ENCODE data around the gene ZNF438.
"Not testable (repeated sequence)": the region's sequence is repeated elsewhere in the genome, so short reads cannot be mapped to it uniquely, and the experiment has no call there.

Gene ZNF438

DNA sequence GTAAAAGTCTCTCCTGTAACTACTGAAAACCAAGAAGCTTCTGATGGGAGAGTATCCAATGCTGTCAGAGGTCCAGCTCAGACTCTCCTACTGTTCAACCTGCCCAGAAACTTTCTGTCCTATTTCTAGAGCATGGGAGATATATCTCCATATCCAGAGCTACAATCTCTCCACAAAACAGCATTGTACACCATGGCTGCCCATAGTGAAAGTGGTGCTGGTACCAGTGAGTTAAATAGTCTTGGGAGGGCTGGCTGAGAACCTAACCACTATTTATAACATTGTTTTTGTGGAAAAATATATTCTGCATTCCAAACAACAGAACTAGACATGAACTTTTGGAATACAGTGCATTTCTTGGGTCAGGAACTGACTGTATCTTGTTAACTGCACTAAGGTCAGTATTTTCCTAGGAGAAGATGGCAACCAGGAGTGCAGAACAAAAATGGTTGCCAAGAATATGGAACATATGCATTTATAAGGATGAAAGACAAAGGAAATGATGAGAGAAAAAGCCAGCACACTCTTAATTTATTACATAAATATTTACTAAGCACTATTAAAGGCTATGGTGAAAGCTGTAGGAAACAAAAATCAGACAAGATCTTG, 91.9 kb downstream of the ZNF438 start:
- DNase-seq (ENCODE audit: low read depth) = no peak

DNA sequence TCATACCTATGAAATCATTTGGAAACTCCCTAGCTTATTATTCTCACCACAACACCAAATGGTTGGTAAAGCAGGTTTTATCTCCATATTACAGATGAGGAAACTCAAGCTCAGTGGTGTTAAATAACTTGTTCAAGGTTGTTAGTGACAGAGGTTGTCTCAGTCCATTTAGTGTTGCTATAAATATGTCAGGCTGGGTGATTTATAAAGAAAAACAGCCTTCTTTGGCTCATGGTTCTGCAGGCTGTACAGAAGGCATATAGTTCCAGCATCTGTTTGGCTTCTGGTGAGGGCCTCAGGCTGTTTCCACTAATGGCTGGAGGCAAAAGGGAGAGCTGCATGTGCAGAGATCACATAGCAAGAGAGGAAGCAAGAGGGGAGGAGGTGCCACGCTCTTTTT, 96.6 kb downstream of the ZNF438 start:
- peak; percentile 20 for DNase-seq (ENCODE audit: low read depth)

DNA sequence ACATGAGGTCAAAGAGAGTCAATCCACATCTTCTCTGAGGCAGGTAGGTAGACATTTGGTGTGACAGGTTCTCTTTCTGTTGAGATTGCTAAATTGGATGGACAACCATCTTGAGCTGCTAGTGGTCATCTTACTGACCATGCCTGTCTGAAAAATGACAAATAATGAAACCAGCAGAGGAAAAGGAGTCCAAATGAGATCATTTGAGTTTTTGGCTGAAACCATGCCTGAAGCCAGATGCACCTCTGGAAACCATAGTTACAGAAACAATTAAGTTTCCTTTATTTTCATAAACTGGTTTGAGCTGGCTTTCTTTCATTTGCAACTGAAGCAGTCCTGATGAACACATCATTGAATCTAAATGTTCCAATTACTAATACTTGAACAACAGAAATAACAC, 100.6 kb downstream of the ZNF438 start:
- no peak for DNase-seq (ENCODE audit: low read depth)

DNA sequence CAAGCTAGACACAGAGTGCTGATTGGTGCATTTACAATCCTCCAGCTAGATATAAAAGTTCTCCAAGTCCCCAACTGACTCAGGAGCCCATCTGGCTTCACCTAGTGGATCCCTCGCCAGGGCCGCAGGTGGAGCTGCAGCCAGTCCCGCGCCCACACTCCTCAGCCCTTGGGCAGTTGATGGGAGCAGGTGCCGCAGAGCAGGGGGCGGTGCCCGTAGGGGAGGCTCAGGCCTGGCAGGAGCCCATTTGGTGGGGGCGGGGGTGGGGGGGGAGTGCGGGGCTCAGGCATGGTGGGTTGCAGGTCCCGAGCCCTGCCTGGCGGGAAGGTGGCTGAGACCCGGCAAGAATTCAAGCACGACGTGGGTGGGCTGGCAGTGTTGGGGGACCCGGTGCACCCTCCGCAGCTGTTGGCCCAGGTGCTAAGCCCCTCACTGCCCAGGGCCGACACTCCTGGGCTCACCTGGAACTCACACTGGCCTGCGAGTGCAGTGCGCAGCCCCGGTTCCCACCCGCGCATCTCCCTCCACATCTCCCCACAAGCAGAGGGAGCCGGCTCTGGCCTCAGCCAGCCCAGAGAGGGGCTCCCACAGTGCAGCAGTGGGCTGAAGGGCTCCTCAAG, 101.7 kb downstream of the ZNF438 start:
- DNase-seq (ENCODE audit: low read depth) = no peak

DNA sequence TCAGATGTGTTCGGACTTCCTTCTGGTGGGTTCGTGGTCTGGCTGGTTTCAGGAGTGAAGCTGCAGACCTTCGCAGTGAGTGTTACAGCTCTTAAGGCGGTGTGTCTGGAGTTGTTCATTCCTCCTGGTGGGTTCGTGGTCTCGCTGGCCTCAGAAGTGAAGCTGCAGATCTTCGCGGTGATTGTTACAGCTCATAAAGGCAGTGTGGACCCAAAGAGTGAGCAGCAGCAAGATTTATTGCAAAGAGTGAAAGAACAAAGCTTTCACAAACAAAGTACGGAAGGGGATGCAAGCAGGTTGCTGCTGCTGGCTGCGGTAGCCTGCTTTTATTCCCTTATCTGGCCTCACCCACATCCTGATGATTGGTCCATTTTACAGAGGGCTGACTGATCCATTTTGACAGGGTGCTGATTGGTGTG, 102.3 kb downstream of the ZNF438 start:
- not testable (repeated sequence) for DNase-seq (ENCODE audit: low read depth)

DNA sequence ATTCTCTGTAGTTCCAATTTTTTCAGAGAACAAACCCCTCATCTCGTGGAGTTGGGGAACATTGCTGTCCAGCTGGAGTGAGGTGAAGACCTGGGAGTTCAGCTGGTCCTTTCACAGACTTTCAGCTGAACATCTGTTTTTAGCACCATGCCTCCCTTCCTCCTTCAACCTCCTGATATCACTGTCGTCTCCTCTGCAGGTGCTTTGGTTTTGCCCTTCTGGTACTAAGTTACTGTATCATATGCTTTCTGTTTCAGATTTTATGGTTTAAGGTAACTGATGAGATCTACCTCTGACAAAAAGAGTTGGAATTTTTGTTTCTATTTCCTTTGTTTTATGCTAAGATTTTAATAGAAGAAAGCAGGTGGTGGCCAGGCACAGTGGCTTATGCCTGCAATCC, 102.9 kb downstream of the ZNF438 start:
- no peak for DNase-seq (ENCODE audit: low read depth)

DNA sequence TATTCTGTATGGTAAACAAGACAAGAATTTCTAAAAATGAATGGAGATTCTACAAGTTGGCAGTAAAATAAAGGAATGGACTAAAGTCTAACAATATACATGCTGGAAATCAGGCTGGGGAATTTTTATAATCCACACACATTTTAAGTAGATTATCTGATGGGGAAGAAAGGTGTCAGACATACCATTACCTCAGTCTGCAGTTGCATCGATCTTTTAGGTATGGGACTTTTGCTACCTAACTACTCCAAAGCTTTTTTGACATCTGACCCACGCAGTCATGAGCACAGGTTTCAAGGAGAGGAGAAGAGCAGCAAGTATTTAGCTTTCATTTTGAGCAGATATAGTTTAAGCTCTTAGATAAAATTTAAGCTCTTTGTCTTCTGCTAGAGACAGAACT, 113.0 kb downstream of the ZNF438 start:
- no peak for DNase-seq (ENCODE audit: low read depth)

DNA sequence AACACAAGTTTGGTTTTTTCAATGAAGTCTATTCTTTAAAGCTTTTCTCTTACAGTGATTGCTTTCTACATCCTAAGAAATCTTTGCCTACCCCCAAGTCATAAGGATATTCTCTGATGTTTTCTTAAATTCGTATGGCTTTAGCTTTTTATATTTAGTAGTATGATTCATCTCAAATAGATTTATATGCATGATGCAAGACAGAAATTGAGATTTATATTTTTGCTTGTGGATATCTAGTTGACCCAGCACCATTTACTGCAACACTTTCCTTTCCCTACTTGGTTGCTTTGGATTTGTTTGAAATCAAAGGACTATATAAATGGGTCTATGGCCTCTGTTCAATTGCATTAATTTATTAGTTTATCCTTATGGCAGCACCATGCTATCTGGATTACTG, 113.9 kb downstream of the ZNF438 start:
- DNase-seq (ENCODE audit: low read depth) = no peak

DNA sequence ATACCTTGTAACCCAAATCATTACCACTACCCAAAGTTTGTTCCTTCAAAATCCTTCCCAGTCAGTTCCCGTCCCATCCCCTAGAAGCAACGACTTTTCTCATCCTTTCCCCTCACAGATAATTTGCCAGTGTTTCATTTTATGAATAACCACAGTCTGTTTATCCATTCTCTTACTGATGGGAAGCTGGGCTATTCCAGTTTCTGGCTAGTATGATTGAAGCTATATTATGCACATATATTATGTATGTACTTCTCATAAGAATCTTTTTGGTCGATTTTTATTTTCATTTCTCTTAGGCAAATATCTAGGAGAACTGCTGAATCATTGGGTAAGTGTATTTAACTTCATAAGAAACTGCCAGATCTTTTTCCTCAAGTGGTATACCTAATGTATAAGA, 114.6 kb downstream of the ZNF438 start:
- no peak for DNase-seq (ENCODE audit: low read depth)

DNA sequence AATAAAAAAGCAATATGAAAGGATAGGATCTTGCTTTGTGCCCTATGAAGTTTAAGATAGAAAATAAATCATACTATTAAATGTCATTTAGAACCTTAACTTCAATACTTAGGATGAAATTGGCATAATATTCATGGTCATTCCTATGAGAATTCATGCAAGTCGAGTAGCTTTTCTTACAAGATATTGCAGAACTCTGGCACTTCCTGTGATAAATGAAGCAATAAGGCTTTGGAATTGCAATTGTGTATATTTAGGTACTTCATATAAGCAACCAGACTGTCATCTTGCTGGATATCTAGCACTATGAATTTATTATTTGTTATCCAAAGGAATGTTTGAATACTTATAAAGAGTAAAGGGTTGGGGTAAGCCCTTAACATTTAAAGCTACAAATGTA, 116.5 kb downstream of the ZNF438 start:
- DNase-seq (ENCODE audit: low read depth) = no peak

DNA sequence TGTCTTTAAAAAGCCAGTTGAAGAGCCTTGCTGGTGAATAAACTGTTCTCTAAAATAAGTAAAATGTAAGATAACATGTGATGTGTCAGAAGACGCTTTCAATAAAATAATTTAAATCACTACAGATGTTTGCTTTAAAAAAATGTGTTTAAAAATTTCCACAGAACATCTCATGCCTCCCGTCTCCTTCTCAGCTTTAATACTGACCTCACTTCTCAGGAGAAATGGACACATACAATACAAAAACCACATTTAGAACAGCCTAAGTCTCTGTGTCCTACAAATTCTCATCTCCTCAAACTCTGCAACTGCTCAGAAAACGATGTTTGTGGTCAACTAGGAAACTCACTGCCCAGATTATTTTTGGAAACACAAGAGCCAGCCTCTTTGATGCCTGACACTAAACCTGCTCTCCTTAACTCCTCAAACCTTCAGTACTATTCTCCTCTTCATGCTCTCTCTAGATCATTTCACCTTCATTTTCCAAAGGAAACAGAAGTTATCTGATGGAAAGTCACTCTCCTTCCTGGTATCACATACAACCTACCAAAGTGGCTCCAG, 120.3 kb downstream of the ZNF438 start:
- no peak for DNase-seq (ENCODE audit: low read depth)

DNA sequence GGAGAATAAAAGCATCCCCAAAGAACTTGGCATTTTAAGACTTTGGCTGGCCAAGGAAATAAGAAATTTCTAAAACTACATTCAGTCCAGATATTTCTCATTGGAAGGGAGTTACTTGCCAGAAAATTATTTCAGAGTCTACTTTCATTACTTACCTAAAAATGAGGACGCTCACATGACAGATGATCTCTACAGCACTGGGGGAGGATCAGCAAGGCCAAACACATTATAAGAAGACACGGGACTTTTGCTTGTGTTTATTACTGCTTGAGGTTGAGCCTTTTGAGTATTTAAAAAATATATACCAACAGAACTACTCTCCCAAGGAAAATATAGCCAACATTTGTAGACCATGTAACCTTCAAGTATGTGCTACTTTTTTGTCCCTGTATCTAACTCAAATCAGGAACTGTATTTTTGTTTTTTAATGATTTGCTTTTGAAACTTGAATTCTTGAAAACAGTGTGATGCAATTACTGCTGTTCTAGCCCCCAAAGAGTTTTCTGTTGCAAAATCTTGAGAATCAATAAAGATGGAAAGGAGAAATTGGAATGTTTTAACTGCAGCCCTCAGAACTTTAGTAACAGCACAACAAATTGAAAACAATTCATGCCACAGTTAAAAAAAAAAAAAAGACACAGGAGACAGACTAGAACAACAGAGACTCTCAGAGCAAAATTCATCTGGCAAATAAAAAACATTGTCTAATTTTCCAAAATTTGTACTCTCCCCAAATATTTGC, 128.1 kb downstream of the ZNF438 start:
- DNase-seq (ENCODE audit: low read depth) = no peak

DNA sequence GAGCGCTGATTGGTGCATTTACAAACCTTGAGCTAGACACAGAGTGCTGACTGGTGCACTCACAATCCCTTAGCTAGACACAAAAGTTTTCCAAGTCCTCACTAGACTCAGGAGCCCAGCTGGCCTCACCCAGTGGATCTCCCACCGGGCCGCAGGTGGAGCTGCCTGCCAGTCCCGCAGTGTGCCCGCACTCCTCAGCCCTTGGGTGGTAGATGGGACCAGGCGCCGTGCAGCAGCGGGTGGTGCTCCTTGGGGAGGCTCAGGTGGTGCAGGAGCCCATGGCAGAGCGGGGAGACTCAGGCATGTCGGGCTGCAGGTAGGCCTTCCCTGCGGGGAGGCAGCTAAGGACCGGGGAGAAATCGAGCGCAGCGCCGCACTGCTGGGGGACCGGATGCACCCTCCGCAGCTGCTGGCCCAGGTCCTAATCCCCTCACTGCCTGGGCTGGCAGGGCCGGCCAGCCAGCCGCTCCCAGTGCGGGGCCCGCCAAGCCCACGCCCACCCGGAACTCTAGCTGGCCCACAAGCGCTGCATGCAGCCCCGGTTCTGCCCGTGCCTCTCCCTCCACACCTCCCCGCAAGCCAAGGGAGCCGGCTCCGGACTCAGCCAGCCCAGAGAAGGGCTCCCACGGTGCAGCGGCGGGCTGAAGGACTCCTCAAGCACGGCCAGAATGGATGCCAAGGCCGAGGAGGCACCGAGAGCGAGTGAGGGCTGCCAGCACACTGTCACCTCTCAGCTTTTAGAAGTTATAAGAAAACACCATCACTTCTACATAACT, 128.9 kb downstream of the ZNF438 start:
- DNase-seq (ENCODE audit: low read depth) = no peak

DNA sequence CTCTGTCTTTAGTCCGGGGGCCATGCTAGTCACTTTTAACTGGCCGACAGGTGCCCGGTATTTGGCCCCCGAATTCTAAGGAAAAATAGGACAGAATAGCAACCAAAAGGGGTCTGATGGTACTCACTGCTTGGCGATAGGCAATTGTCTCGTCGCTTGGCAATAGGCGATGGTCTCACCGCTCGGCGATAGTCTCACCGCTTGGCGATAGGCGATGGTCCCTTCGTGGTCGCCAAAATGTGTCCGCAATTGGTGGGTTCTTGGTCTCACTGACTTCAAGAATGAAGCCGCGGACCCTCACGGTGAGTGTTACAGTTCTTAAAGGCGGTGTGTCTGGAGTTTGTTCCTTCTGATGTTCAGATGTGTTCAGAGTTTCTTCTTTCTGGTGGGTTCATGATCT, 130.2 kb downstream of the ZNF438 start:
- DNase-seq (ENCODE audit: low read depth) = not testable (repeated sequence)

DNA sequence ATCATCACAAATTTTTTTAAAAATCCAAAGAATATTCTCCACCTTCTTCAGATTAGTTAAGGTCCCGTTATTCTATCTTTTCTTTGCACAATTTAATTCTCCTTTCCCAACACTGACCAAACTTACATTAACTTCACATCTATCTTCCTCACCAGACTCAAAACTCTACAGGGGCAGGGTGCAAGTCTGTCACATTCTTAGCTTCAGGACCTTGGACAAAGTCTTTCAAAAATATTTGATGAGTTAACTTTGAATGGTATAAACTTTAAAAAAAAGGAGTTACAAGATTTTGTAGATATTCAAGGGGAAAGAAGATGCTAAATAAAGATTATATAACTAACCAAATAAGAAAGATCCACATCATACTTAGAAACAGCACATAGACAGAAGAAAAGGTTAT, 132.7 kb downstream of the ZNF438 start:
- no peak for DNase-seq (ENCODE audit: low read depth)

DNA sequence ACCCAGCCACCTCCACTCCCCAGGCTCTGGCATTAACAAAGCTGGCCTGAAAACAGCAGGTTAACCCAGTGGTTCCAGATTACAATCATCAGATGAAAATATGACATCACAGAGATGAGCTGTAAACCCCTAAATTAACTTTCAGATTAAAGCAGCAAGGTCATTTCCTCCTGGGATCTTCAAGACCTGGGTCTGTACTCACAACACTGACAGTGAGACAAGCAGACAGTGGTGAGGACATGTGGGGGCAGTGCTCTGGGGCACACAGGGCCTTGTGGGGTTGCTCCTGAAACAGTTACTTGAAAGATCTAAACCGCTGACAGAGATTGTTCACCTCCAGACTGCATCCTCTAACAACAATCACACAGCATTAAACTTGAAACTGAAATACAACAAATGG, 134.1 kb downstream of the ZNF438 start:
- DNase-seq (ENCODE audit: low read depth) = no peak

DNA sequence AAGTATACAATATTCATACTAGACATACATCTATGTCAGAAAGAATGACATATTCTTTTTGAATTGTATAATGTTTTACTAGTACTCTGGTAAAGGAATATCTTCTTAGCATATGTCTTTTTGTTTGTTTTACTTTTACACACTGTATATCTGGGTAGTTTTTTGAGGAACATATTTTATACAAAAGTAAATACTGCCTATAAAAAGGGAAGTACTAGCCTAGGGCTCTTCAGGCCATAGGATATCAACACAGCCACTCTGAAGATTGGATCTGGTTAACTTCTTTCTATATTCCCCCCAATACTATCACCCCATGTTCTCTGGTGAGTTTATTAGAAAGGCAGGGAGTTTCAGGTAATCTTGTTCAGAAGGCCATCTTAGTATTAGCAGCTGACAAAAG, 134.6 kb downstream of the ZNF438 start:
- no peak for DNase-seq (ENCODE audit: low read depth)

DNA sequence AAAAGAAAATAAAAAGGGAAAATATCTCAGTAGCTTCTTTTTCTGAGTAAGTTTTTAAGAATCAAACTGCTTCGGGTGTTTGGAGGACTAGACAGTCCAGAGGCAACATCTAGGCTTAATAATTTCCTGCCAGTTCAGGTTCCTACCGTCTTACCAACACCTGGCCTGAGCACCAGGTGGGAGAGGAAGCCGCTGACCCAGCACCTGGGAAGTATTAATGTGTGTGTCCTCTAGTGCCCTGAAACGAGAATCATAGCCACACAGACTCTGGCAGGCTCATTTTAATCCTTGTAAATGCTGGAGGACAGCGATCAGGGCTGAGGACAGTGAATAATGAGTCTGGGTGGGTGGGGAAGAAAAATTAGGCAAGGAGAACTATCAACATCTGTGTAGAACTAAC, 137.4 kb downstream of the ZNF438 start:
- DNase-seq (ENCODE audit: low read depth) = no peak

DNA sequence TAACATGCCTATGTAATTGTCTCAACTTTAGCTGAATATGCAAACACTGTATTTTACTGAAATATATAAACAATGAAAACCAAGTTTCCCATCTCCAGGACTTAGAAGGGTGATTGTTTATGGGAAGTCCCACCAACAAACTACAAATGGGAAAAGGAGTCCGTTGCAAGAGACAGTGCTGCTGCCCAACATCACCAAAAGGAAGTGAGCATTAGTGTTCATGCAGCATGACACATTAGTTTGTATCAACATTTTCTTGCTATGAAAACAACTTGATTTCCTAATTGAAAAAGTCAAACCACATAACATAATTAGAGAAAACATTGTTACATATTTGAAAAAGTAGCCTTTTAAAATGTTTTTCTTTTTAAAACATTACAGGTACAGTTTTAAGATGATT, 138.5 kb downstream of the ZNF438 start:
- DNase-seq (ENCODE audit: low read depth) = no peak

DNA sequence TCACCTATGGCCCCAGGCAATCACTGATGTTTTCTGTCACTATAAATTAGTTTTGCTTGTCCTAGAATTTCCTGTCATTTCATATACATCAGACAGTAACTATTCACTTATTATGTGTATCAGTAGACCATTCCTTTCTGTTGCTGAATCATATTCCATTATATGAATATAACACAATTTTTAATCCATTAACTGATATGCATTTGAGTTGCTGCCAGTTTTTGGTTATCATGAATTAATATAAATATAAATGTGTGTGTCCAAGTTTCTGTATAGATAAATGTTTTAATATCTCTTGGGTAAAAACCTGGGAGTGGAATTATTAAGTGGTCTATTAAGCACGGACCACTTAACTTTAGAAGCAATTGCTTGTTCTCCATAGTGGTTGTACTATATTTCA, 143.8 kb downstream of the ZNF438 start:
- DNase-seq (ENCODE audit: low read depth) = no peak

DNA sequence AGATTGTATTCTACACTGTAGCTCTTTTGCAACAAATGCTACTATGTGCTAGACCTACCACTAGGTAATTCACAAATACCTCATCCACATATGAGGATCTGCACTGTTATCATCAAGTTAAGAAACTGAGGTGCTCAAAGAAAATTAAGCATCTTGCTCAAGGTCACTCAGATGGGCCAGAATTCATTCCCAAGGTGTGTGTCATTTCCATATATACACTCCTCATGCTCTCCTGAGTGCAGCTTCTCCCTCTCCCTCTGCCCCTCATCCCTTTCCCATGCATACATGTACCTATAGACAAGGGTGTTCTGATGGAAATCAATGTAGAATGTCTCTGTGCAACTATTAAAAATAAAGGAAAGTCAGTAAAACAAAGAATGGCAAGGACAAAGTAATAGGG, 146.2 kb downstream of the ZNF438 start:
- no peak for DNase-seq (ENCODE audit: low read depth)

DNA sequence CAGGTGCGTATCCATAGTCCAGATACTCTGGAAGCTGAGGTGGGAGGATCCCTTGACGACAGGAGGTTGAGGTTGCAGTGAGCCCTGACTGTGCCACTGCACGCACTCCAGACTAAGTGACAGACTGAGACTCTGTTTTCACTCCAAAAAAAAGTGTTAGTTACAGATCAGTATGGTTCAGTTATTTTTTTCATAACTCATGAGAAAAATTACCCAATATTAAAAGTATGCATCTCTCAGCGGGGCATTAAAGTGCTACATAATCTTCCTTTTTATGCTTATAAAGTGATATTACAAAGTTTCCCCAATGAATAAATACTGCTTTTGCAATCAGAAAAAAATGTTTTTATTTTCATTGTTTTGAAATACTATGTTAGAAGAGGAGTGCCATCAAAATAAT, 147.9 kb downstream of the ZNF438 start:
- DNase-seq (ENCODE audit: low read depth) = no peak

DNA sequence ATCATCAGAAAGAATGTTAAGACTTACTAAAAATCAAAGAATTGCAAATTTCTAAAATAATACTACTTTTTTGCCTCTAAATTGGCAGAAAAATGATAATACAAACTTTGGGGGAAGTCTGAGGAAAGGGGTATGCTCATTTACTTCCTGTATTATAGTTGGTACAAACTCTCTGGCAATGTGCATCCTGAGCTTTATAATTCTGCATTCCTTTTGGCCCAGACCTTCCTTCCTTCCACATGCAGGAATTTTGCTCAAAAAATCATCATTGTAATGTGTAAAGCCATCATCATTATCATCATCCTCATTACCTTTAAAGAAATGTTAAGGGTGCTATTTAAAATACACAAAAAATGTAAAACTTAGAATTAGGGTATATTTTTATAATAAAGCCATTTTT, 148.5 kb downstream of the ZNF438 start:
- DNase-seq (ENCODE audit: low read depth) = no peak
